HEK293 (cell line): ENCODE measurements around the gene CAMK2N1.

Experiments used
- CTCF ChIA-PET: fragments of 350-600 bp; formaldehyde crosslinking; extraction: SDS; loops from one replicate; lab custom pipeline; 2021; ENCODE audit warnings: antibody characterized with exemption; lab: Yijun Ruan, JAX
- POLR2A ChIA-PET: fragments of 300-600 bp; formaldehyde crosslinking; extraction: SDS; loops from one replicate; lab custom pipeline; 2020; ENCODE audit warnings: antibody characterized with exemption, inconsistent platforms; lab: Yijun Ruan, JAX
- H3K27ac ChIP-seq: fragments of 200-500 bp; sonication (Bioruptor generic); 2 replicates; pipeline ENCODE4 v1.5.1; 2014; ENCODE audit warnings: low read depth, low read length, control low read depth, inconsistent platforms; ENCODE audit errors: extremely low read depth
- H3K36me3 ChIP-seq, 2 experiments: fragments of 200-500 bp in 1 of 2; sonication (Bioruptor generic) in 1 of 2; 1 replicate in 1 of 2; 2 replicates in 1 of 2; pipeline ENCODE4 v1.5.1; 2014 to 2017; ENCODE audit warnings: inconsistent platforms in 2 of 2, low read length in 2 of 2; ENCODE audit not compliant: control insufficient read depth in 2 of 2, insufficient read depth in 1 of 2
- H3K4me1 ChIP-seq: fragments of 200-500 bp; sonication (Bioruptor generic); 2 replicates; pipeline ENCODE4 v1.5.1; 2014; ENCODE audit warnings: mild to moderate bottlenecking, low read length, inconsistent platforms; ENCODE audit not compliant: control insufficient read depth, insufficient read depth
- H3K4me3 ChIP-seq: 2 replicates; pipeline ENCODE4 v1.5.1; 2011; ENCODE audit warnings: low read depth, mild to moderate bottlenecking, control low read depth, low read length, moderate library complexity
- H3K9me3 ChIP-seq: fragments of 200-500 bp; sonication (Bioruptor generic); 2 replicates; pipeline ENCODE4 v1.5.1; 2014; ENCODE audit warnings: low read depth, low read length, inconsistent platforms; ENCODE audit not compliant: control insufficient read depth, insufficient read depth
- BCL11B ChIP-seq: fragments of 450-650 bp; formaldehyde crosslinking; IDR thresholded peaks from 2 replicates; pipeline ENCODE4 v1.5.1; 2016; ENCODE audit warnings: low read depth, missing biosample characterization, missing genetic modification characterization
- FEZF1 ChIP-seq: fragments of 450-650 bp; formaldehyde crosslinking; IDR thresholded peaks from 2 replicates; pipeline ENCODE4 v1.5.1; 2016; ENCODE audit warnings: missing biosample characterization, missing genetic modification characterization
- RBAK ChIP-seq: fragments of 450-650 bp; formaldehyde crosslinking; IDR thresholded peaks from 2 replicates; pipeline ENCODE4 v1.5.1; 2016; ENCODE audit warnings: missing biosample characterization, missing genetic modification characterization
- ZBTB8A ChIP-seq: fragments of 450-650 bp; formaldehyde crosslinking; IDR thresholded peaks from 2 replicates; pipeline ENCODE4 v1.5.1; 2016; ENCODE audit warnings: missing biosample characterization, missing genetic modification characterization
- ZIC2 ChIP-seq: fragments of 450-650 bp; formaldehyde crosslinking; IDR thresholded peaks from 2 replicates; pipeline ENCODE4 v1.5.1; 2016; ENCODE audit warnings: missing biosample characterization, missing genetic modification characterization
- ZNF121 ChIP-seq: fragments of 450-650 bp; formaldehyde crosslinking; IDR thresholded peaks from 2 replicates; pipeline ENCODE4 v1.5.1; 2016; ENCODE audit warnings: missing biosample characterization, missing genetic modification characterization
- ZNF146 ChIP-seq: fragments of 450-650 bp; formaldehyde crosslinking; IDR thresholded peaks from 2 replicates; pipeline ENCODE4 v1.5.1; 2016; ENCODE audit warnings: missing biosample characterization, missing genetic modification characterization
- ZNF335 ChIP-seq: fragments of 450-650 bp; formaldehyde crosslinking; conservative IDR thresholded peaks from 2 replicates; pipeline ENCODE4 v1.5.1; 2016; ENCODE audit warnings: missing biosample characterization, missing genetic modification characterization
- ZNF341 ChIP-seq: fragments of 450-650 bp; formaldehyde crosslinking; IDR thresholded peaks from 2 replicates; pipeline ENCODE4; 2016; ENCODE audit warnings: low read depth, missing biosample characterization, missing genetic modification characterization
- ZNF354C ChIP-seq: fragments of 450-650 bp; formaldehyde crosslinking; IDR thresholded peaks from 2 replicates; pipeline ENCODE4 v1.5.1; 2016; ENCODE audit warnings: missing biosample characterization, missing genetic modification characterization, low read depth, borderline replicate concordance
- ZNF426 ChIP-seq: fragments of 450-650 bp; formaldehyde crosslinking; IDR thresholded peaks from 2 replicates; pipeline ENCODE4 v1.5.1; 2017; ENCODE audit warnings: missing biosample characterization, missing genetic modification characterization, mild to moderate bottlenecking, inconsistent platforms, moderate library complexity
- ZNF521 ChIP-seq: fragments of 450-650 bp; formaldehyde crosslinking; IDR thresholded peaks from 2 replicates; pipeline ENCODE4 v1.5.1; 2017; ENCODE audit warnings: missing biosample characterization, mild to moderate bottlenecking, missing genetic modification characterization
- ZNF548 ChIP-seq: fragments of 450-650 bp; formaldehyde crosslinking; IDR thresholded peaks from 2 replicates; pipeline ENCODE4 v1.5.1; 2016; ENCODE audit warnings: missing biosample characterization, missing genetic modification characterization
- ZNF560 ChIP-seq: fragments of 450-650 bp; formaldehyde crosslinking; IDR thresholded peaks from 2 replicates; pipeline ENCODE4 v1.5.1; 2017; ENCODE audit warnings: missing biosample characterization, missing genetic modification characterization, borderline replicate concordance
- ZNF561 ChIP-seq: fragments of 450-650 bp; IDR thresholded peaks from 2 replicates; pipeline ENCODE4 v1.5.1; 2018; ENCODE audit warnings: missing biosample characterization, missing genetic modification characterization, borderline replicate concordance
- TF ChIP-seq, protein P1 (sequence below): fragments of 450-650 bp; formaldehyde crosslinking; IDR thresholded peaks from 2 replicates; pipeline ENCODE4 v1.5.1; 2016; ENCODE audit warnings: missing biosample characterization, missing genetic modification characterization
- TF ChIP-seq, protein P2 (sequence below): fragments of 450-650 bp; IDR thresholded peaks from 2 replicates; pipeline ENCODE4 v1.5.1; 2018; ENCODE audit warnings: missing biosample characterization, missing genetic modification characterization
- TF ChIP-seq, protein P3 (sequence below): fragments of 450-650 bp; formaldehyde crosslinking; IDR thresholded peaks from 2 replicates; pipeline ENCODE4 v1.5.1; 2016; ENCODE audit warnings: missing biosample characterization, missing genetic modification characterization
- TF ChIP-seq, protein P4 (sequence below): fragments of 450-650 bp; formaldehyde crosslinking; IDR thresholded peaks from 2 replicates; pipeline ENCODE4 v1.5.1; 2016; ENCODE audit warnings: missing biosample characterization, missing genetic modification characterization
- TF ChIP-seq, protein P5 (sequence below): fragments of 450-650 bp; formaldehyde crosslinking; IDR thresholded peaks from 2 replicates; pipeline ENCODE4 v1.5.1; 2016; ENCODE audit warnings: missing biosample characterization, missing genetic modification characterization

Gene CAMK2N1

DNA sequence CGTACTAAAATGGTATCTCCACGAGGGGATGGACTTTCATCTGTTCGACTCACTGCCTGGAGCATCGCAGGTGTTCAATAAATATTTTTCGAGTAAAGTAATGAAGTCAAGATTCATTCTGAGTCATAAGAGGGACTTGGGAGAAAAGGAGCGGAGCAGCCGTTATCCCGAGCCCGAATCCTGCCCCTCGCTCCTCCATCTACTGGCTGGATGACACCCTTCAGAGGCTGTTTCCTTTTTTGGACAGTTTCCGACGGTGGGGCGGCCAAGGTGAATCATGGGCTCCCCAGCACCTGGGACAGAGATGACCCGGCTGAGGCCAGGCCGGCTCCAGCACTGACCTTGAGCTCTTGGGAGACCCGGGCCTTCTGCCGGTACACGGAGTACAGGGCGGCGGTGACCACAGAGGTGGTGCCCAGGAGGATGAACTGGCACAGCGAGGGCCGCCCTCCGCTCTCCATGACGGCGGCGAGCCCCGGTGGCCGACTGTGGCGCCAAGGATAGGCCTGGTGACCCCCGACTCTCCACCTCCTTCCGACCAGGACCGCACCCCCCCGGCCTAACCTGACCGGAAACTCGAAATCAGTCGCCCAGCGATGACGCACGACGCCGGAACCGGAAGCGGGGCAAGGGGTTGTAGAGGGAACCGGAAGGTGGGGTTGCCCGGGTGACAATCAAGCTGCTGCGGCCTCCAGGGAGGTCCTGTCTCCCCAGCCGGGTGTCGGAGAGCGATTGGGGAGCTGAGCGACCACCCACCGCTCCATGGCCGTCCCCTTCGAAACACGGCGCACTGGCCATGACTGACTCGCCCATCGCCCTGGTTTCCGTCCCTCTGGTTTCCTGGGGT is 21.8 kb upstream of the CAMK2N1 start, which contains the start of gene MUL1 (continued):
- TF ChIP-seq ZNF354C (tag by site-specific recombination) (no peak), FEZF1 (no peak), ZNF561 (tag by site-specific recombination) (no peak), ZIC2 (peak; percentile 64), ZNF548 (tag by site-specific recombination) (no peak), ZNF341 (tag by site-specific recombination) (peak; percentile 59), ZNF146 (tag by site-specific recombination) (no peak), ZNF560 (tag by site-specific recombination) (no peak), ZNF335 (peak; percentile 94), ZNF521 (tag by site-specific recombination) (no peak), BCL11B (peak; percentile 98), ZNF426 (no peak), ZBTB8A (tag by site-specific recombination) (peak; percentile 32; the same call in 1 of the 2 replicates), ZNF121 (tag by site-specific recombination) (no peak)
- TF ChIP-seq, protein P1, sequence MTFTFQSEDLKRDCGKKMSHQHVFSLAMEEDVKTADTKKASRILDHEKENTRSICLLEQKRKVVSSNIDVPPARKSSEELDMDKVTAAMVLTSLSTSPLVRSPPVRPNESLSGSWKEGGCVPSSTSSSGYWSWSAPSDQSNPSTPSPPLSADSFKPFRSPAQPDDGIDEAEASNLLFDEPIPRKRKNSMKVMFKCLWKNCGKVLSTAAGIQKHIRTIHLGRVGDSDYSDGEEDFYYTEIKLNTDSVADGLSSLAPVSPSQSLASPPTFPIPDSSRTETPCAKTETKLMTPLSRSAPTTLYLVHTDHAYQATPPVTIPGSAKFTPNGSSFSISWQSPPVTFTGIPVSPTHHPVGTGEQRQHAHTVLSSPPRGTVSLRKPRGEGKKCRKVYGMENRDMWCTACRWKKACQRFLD: 0 out of 2 replicates have a peak, but pooled peaks have one; percentile 38
- TF ChIP-seq, protein P2, sequence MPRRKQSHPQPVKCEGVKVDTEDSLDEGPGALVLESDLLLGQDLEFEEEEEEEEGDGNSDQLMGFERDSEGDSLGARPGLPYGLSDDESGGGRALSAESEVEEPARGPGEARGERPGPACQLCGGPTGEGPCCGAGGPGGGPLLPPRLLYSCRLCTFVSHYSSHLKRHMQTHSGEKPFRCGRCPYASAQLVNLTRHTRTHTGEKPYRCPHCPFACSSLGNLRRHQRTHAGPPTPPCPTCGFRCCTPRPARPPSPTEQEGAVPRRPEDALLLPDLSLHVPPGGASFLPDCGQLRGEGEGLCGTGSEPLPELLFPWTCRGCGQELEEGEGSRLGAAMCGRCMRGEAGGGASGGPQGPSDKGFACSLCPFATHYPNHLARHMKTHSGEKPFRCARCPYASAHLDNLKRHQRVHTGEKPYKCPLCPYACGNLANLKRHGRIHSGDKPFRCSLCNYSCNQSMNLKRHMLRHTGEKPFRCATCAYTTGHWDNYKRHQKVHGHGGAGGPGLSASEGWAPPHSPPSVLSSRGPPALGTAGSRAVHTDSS (tag by site-specific recombination): no peak
- TF ChIP-seq, protein P3, sequence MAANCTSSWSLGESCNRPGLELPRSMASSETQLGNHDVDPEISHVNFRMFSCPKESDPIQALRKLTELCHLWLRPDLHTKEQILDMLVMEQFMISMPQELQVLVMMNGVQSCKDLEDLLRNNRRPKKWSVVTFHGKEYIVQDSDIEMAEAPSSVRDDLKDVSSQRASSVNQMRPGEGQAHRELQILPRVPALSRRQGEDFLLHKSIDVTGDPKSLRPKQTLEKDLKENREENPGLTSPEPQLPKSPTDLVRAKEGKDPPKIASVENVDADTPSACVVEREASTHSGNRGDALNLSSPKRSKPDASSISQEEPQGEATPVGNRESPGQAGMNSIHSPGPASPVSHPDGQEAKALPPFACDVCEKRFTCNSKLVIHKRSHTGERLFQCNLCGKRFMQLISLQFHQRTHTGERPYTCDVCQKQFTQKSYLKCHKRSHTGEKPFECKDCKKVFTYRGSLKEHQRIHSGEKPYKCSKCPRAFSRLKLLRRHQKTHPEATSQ (tag by site-specific recombination): no peak
- TF ChIP-seq, protein P4, sequence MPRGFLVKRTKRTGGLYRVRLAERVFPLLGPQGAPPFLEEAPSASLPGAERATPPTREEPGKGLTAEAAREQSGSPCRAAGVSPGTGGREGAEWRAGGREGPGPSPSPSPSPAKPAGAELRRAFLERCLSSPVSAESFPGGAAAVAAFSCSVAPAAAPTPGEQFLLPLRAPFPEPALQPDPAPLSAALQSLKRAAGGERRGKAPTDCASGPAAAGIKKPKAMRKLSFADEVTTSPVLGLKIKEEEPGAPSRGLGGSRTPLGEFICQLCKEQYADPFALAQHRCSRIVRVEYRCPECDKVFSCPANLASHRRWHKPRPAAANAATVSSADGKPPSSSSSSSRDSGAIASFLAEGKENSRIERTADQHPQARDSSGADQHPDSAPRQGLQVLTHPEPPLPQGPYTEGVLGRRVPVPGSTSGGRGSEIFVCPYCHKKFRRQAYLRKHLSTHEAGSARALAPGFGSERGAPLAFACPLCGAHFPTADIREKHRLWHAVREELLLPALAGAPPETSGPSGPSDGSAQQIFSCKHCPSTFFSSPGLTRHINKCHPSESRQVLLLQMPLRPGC (tag by site-specific recombination): 0 out of 2 replicates have a peak, but pooled peaks have one; percentile 13
- TF ChIP-seq, protein P5, sequence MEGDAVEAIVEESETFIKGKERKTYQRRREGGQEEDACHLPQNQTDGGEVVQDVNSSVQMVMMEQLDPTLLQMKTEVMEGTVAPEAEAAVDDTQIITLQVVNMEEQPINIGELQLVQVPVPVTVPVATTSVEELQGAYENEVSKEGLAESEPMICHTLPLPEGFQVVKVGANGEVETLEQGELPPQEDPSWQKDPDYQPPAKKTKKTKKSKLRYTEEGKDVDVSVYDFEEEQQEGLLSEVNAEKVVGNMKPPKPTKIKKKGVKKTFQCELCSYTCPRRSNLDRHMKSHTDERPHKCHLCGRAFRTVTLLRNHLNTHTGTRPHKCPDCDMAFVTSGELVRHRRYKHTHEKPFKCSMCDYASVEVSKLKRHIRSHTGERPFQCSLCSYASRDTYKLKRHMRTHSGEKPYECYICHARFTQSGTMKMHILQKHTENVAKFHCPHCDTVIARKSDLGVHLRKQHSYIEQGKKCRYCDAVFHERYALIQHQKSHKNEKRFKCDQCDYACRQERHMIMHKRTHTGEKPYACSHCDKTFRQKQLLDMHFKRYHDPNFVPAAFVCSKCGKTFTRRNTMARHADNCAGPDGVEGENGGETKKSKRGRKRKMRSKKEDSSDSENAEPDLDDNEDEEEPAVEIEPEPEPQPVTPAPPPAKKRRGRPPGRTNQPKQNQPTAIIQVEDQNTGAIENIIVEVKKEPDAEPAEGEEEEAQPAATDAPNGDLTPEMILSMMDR (tag by site-specific recombination): peak; percentile 6; the same call in 1 of the 2 replicates
- TF ChIP-seq, all 188 proteins: peak for 47

DNA sequence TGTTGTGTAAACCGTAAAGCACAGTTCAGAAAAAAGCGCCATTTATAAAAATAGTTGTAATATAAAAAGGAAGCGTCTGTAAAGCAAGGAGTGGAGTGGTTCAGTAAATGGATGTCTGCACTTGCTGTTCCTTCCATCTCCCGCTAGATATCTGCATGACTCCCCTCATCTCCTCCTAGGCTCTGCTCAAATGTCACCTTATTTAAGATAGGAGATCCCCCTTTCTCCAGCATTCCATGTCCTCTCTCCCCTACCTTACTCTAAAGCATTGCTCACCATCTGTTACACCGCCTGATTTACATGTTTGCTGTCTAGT is 21.2 kb upstream of the CAMK2N1 start:
- no peak overlapping the region; the same call in 1 of the 2 replicates for H3K27ac ChIP-seq
- CTCF ChIA-PET: interaction anchor here (0.6 to 1.6 kb wide), 4 partner anchors 14 to 145 kb away, joined by 3 to 4 read pairs (median 4); no protein-coding TSS in a partner anchor
- TF ChIP-seq RBAK (tag by site-specific recombination): no peak
- TF ChIP-seq, protein P2 (tag by site-specific recombination): no peak
- TF ChIP-seq, all 188 proteins: peak for 0
- POLR2A ChIA-PET: interaction anchor here (1.0 kb wide), 1 partner anchor 21 kb away, joined by 5 read pairs; the partner anchor contains the start of gene CAMK2N1
- H3K9me3 ChIP-seq: no peaks in the 10 kb centered on the region
- H3K4me1 ChIP-seq: peaks cover 3% of the 10 kb centered on the region; the same call in 1 of the 2 replicates
- H3K4me3 ChIP-seq: peak overlapping the region; percentile 95
- peaks cover 9 to 39% of the 10 kb centered on the region in 2 experiments for H3K36me3 ChIP-seq
